HG03060 (cell line): ENCODE measurements around the gene KCNJ1.

ENCODE experiments used
- ATAC-seq: cut with Tn5 transposase; IDR thresholded peaks from one replicate; pipeline ENCODE4 v1.9.1; 2021; ENCODE audit warnings: low read depth, moderate number of reproducible peaks; ENCODE audit not compliant: unreplicated experiment

Gene KCNJ1

DNA sequence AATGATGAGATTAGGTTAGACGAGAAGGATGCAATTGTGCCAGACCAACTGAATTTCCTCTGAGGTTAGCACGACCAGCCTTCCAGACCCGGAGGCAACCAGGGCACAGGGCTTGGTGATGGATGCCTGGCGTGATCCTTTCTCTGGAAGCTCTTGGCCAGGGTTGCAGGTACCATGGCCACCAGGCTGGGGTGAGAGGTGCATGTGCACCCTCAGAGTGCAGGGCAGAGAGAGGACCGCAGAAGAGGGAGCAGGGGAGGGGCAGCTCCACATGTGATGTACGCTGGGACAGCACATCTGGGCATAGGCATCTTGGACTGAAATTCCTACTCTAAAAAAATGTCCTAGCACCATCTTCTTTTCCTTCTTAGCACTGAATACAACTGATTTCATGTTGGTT lies 10.9 kb downstream of the KCNJ1 start:
- no peak for ATAC-seq

GRCh38 chr11:128854841-128855240 lies 12.3 kb downstream of the KCNJ1 start:
- no peak for ATAC-seq

DNA sequence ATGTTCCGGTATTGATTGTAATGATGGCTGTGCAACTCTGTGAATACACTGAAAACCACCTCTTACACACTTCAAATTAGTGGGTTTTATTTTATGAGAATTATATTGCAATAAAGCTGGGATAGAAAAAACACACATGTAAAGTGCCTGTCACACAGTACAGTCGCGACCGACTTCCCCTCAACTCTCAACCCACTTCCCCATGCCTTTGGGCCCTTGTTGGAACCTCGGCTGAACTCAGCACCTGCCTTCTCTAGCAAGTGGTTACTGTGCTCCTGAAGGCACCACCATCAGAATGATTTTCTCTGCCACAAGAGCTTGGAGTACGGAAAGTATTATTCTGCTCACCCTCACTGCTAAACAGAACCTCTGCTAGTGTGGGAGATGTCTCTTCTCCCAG lies 13.5 kb downstream of the KCNJ1 start:
- ATAC-seq = no peak

GRCh38 chr11:128852327-128853023 lies 14.6 kb downstream of the KCNJ1 start:
- ATAC-seq = no peak

DNA sequence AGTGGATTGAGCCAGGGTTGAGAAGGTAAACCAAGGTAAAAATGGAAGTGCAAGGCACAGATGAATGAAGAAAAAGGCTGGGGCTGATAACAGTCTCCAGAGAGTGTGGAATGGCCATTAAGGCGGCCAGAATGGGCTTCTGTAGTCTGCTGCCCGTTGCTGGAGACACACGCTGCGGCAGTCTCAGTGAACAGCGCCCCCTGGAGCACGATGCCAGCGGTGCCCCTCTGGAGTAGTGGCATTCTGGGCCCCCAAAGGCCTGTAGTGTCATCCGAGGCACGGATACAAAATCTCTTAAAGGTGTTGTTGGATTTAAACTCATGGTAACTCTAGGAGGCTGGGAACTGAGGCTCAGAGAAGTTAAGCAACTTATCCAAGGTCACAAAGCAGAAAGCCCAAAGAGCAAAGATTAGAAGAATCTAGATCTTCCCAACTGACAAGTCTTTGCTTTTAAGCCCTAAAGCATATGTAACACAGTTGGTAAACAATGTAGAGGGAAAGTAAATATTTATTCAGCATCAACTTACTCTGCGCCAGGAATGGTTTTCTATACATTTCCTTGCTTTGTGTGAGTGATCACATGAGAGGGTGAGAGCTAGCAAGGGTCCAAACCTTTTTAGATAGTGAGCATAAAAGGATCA lies 18.2 kb downstream of the KCNJ1 start:
- ATAC-seq = no peak

DNA sequence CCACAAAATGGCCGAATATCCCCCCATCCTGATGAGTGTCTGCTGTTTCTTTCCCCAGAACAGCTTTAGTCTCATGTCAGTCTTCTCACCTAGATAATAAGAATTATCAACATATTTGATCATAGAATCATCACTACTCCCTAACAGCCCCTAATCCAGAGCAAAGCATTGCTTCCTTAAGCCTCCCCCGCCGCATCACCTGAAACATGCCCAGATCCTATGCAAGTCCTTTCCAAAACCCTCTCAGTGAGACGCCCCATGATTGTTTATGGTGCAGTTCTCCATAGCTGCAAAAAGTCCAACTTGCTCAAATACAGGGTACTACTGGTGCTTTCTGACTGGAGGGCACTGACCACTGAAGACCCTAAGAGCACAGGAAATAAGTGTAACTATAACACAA lies 20.1 kb downstream of the KCNJ1 start:
- ATAC-seq = no peak

DNA sequence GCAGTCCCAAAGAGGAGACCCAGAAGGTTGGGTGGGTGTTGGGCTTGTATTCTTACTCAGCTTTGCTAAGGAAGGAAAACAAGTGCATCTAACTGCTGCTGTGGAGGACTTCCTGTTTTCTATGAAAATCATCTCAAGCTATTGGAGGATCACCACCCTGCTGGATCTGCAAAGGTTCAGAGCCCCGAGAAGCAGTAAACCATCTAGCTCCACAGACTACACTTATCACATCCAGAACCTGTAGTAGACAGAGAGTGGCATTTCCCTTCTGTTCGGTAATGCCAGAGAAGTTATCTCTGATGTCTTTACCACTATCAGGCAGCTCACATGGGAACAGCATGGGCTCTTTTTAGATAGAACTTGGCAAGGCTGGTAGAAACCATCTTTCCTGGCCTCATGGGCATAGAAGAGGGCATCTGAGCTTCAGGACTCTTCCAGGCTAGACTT lies 21.7 kb downstream of the KCNJ1 start:
- no peak for ATAC-seq

DNA sequence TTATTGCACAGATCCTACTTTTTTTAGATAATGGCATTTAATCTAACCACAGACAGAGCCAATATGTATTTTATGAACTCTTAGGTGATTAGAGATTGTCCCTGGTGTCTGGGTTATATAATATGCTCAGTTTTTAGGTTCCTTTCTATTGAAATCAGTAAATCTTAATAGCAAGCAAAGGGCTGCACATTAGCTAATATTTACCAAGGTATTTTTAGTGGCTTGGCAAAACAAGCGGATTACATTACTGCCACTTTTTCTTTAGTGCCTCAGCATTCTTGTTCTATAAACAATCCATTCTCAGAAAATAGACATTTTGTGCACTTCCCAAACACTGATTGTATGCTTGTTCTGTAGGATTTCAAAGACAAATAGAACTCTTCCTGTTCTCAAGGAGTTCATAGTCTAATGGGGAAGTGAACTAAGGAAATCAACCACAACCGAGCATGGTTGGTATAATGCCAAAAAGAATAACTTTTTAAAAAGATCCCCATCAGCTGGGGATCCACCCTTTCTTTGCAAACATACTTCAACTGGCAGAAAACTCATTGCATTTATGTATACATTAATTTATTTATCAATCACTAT lies 23.8 kb downstream of the KCNJ1 start:
- no peak for ATAC-seq

GRCh38 chr11:128841461-128842072 lies 25.5 kb downstream of the KCNJ1 start:
- ATAC-seq = peak; percentile 62

- no peak for ATAC-seq
Measured at GRCh38 chr11:128840783-128841182, 26.3 kb downstream of the KCNJ1 start.

DNA sequence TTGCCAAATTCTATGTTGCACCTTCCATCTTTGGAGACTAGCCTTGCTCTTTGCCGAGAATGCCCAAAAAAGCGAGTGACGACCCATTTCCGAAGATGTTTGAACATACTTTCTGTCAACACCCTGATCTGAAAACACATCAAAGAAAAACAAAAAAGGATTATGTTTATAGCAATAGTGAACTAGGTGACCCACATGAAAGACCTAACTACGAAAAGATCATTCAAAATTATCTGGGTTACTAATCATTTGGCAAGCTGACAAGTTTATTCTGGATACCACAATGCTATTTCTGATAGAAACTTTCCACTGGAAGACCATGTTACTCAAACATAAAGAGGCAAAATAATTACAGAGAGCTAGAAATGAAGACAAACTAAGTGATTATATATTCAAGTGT lies 27.0 kb downstream of the KCNJ1 start:
- no peak for ATAC-seq

- no peak for ATAC-seq
Measured at GRCh38 chr11:128839081-128839480, 28.0 kb downstream of the KCNJ1 start.

DNA sequence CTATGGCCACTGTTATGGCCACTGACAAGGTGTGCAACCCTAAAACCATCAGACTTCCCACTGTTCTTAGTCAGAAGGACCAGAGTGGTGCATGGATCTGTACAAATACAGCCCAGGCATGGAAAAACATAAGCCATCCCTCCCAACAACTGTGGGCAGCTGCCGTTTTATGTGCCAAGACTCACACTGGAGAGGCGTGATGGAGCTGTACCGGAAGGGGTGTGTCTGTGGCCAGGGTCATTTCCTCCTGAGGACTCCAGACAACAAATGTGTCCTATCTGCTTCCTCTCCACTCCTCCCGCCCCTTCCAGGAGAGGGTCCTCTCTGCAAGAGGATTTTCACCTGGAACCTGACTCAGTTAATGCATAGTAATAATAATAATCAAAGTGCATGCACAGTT lies 29.5 kb downstream of the KCNJ1 start:
- ATAC-seq = no peak

GRCh38 chr11:128835741-128836430 lies 31.2 kb downstream of the KCNJ1 start:
- ATAC-seq = no peak

DNA sequence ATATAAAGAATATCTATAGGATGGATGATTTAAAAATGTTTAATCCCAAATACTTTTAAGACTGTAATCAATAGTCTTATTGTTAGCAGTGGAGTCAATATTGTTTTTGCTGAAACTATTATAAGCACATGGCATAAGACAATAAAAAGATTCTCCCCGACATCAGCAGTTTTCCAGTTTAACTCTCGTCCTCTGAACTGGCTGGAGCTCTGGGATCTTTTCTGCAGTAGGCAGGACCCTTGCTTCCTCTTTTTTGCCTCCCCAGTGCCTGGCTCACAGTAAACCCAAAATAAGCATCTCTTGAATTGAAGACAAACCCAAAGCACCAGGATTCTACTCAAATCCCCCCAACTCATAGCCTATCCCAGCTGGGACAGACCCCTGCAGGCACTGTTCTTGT lies 32.9 kb downstream of the KCNJ1 start:
- ATAC-seq = no peak

DNA sequence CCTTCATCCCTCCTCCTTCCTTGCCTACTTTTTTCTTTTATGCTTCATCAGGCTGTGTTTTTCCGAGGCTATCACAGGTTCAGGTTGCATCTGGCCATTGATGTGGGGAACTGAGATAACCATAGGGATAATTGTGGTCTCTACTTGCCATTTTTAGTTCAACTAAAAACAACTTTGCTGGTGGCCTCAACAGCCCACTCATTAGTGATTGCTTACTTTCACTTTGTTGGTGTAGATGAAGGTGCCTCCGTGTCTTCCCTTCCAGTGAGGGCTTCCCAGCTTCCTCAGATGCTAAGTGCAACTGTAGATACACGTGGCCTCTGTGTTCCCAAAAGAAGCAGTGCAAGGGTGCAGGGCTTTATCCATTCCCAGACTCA lies 35.0 kb downstream of the KCNJ1 start:
- ATAC-seq = no peak

DNA sequence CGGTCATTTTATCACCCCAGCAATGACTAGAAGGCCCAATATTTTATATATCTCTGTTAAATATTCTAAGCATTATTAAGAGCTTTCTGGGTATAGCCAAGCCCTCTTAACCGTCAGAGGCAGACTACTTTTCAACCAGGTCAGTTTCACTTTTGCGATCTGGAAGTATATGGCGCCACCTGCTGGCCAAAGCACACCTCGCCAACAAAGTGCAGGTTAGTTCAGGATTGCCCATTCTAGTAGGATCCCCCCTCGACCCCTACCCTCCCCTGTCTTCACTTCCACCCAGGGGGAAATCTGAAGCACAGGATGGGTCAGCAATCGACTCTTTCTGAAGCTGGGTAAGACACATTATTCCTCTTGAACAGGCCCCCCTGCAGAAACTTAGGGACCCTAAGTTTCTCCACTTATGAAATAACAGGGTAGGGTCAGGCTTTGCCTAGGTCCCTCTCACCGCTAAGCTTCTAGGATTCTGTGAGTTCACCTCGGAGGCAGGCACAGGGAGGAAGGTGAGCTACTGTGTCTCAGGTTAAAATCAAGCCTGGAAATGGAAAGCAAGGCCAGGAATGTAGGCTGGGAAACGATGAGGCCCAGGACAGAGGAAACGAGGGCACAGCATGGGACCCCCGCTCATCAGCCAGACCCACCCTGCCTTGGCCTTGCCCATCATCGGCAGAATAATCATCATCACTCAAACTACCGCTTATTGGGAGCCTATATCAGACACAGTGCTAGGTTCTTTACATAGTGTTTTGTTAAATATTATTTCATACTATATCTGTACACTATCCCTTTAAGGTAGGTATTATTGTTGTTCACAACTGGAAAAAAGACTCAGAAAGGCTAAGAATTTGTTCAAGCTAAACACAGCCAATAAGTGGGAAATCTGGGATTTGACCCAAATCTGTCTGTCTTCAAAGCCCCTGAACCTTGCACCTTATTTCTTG lies 35.6 kb downstream of the KCNJ1 start:
- ATAC-seq = peak; percentile 61

DNA sequence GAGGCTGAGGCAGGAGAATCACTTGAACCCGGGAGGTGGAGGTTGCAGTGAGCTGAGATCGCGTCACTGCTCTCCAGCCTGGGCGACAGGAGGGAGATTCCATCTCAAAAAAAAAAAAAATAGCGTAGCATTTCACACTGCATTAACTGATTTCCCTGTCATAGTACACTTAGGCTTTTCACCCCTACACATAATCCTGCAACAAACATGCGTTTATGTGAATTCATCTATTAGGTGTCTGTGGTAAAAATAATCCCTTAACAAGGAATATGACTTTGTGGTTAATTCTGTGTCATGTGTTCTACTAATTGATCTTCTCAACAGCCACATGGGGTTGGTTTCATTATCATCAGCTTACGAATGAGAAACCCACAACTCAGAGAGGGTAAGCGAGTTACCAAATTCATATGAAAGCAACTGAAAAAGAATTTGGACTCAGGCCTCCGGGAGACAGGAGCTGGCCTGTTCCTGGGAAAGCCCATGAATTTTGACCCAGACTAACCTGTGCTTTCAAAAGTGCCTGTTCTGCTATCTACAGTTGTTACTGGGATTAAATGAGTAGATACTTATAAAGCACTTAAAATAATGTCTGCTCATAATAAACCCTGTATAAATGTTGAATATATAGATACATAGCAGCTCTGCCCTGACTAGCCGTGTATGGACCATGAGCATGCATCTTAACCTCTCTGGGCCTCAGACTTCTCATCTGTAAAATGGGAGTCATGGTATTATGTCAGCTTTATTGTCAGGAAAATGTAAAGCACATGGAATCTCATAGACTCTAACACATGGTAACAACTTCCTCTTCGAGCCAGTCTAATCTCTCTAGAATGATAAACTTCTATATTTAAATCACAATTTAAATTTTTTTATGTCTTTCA lies 36.6 kb downstream of the KCNJ1 start:
- peak; percentile 19 for ATAC-seq

- ATAC-seq = no peak
Measured at GRCh38 chr11:128828350-128828749, 38.7 kb downstream of the KCNJ1 start.
